NCI-H524 (cell line): ENCODE data around the gene KCNMB2.

Experiments
- DNase-seq, 2 experiments: peaks; one replicate each; lab custom pipeline; 2025; lab: John Stamatoyannopoulos, UW

KCNMB2 gene

GRCh38 chr3:178569826-178570225 lies 33.6 kb downstream of the KCNMB2 start:
- no peak for DNase-seq

- no peak for DNase-seq
Observed at GRCh38 chr3:178583963-178584575, 47.8 kb downstream of the KCNMB2 start.

GRCh38 chr3:178584722-178585380 lies 48.6 kb downstream of the KCNMB2 start:
- no peak for DNase-seq

- no peak for DNase-seq
Observed at GRCh38 chr3:178585454-178585853, 49.2 kb downstream of the KCNMB2 start.

GRCh38 chr3:178586076-178586475 lies 49.8 kb downstream of the KCNMB2 start:
- DNase-seq: no peak

GRCh38 chr3:178588628-178589027 lies 52.4 kb downstream of the KCNMB2 start:
- DNase-seq: no peak

- DNase-seq: no peak
Observed at GRCh38 chr3:178593786-178594185, 57.5 kb downstream of the KCNMB2 start.

GRCh38 chr3:178597371-178597770 lies 61.1 kb downstream of the KCNMB2 start:
- no peak for DNase-seq

GRCh38 chr3:178602856-178603255 lies 66.6 kb downstream of the KCNMB2 start:
- peak; percentile 12 to 72 for DNase-seq

GRCh38 chr3:178603735-178604134 lies 67.5 kb downstream of the KCNMB2 start:
- no peak for DNase-seq

GRCh38 chr3:178618197-178618596 lies 82.0 kb downstream of the KCNMB2 start:
- DNase-seq: peak in 1 of 2 experiments; percentile 45

- DNase-seq: no peak
Observed at GRCh38 chr3:178618896-178619295, 82.7 kb downstream of the KCNMB2 start.

GRCh38 chr3:178623666-178624255 lies 87.5 kb downstream of the KCNMB2 start:
- DNase-seq: peak in 1 of 2 experiments; percentile 7

GRCh38 chr3:178624276-178624675 lies 88.0 kb downstream of the KCNMB2 start:
- no peak for DNase-seq

- DNase-seq: no peak
Observed at GRCh38 chr3:178625053-178625600, 88.9 kb downstream of the KCNMB2 start.

GRCh38 chr3:178628037-178628436 lies 91.8 kb downstream of the KCNMB2 start:
- DNase-seq: no peak

- no peak for DNase-seq
Observed at GRCh38 chr3:178629430-178630178, 93.4 kb downstream of the KCNMB2 start.

- no peak for DNase-seq
Observed at GRCh38 chr3:178631950-178632349, 95.7 kb downstream of the KCNMB2 start.

- peak in 1 of 2 experiments; percentile 38 for DNase-seq
Observed at GRCh38 chr3:178634975-178635374, 98.7 kb downstream of the KCNMB2 start.

GRCh38 chr3:178637802-178638201 lies 101.6 kb downstream of the KCNMB2 start:
- no peak for DNase-seq

GRCh38 chr3:178645503-178645902 lies 109.3 kb downstream of the KCNMB2 start:
- no peak for DNase-seq

- DNase-seq: peak in 1 of 2 experiments; percentile 25
Observed at GRCh38 chr3:178646186-178646862, 110.1 kb downstream of the KCNMB2 start.
